ACC112 (cell line): ENCODE measurements around the gene BIN1.
A peak's percentile ranks its signal among the peaks of the same experiment; 100 is the strongest.

ENCODE experiments used
- H2AFZ ChIP-seq: fragments of 200-600 bp; sonication (generic); one replicate; pipeline ENCODE4 v1.6.0; 2017; ENCODE audit warnings: antibody characterized with exemption, low read length; ENCODE audit not compliant: unreplicated experiment
- H3K27ac ChIP-seq: fragments of 200-600 bp; sonication (generic); 2 replicates; pipeline ENCODE4 v1.5.1; 2014; ENCODE audit warnings: low read depth, mild to moderate bottlenecking, antibody characterized with exemption, low read length, moderate library complexity
- H3K27me3 ChIP-seq: fragments of 200-600 bp; sonication (generic); 2 replicates; pipeline ENCODE4 v1.6.1; 2014; ENCODE audit warnings: mild to moderate bottlenecking, antibody characterized with exemption, low read length, moderate library complexity, mixed read lengths; ENCODE audit not compliant: insufficient read depth
- H3K36me3 ChIP-seq: fragments of 200-600 bp; sonication (generic); 2 replicates; pipeline ENCODE4 v1.6.1; 2016; ENCODE audit warnings: mild to moderate bottlenecking, antibody characterized with exemption, low read length, moderate library complexity, mixed read lengths; ENCODE audit not compliant: insufficient read depth
- H3K4me1 ChIP-seq: fragments of 200-600 bp; sonication (generic); one replicate; pipeline ENCODE4 v1.6.1; 2016; ENCODE audit warnings: low read length, mixed read lengths; ENCODE audit not compliant: insufficient read depth, unreplicated experiment, control insufficient read depth
- H3K4me3 ChIP-seq: fragments of 200-600 bp; sonication (generic); 2 replicates; pipeline ENCODE4 v1.5.1; 2014; ENCODE audit warnings: mild to moderate bottlenecking, low read depth, low read length
- H3K79me2 ChIP-seq: fragments of 200-600 bp; sonication (generic); one replicate; pipeline ENCODE4 v1.6.0; 2016; ENCODE audit warnings: low read length; ENCODE audit not compliant: control insufficient read depth, unreplicated experiment, insufficient read depth

The BIN1 gene

GRCh38 chr2:127090281-127091120 is 16.5 kb downstream of the BIN1 start:
- Histone ChIP-seq H3K4me3 (no peak overlapping the region), H3K27me3 (no peaks in the 10 kb centered on the region), H3K27ac (no peak overlapping the region), H2AFZ (no peak overlapping the region), H3K79me2 (peaks cover 90% of the 10 kb centered on the region), H3K36me3 (no peaks in the 10 kb centered on the region), H3K4me1 (peaks cover 53% of the 10 kb centered on the region)

DNA sequence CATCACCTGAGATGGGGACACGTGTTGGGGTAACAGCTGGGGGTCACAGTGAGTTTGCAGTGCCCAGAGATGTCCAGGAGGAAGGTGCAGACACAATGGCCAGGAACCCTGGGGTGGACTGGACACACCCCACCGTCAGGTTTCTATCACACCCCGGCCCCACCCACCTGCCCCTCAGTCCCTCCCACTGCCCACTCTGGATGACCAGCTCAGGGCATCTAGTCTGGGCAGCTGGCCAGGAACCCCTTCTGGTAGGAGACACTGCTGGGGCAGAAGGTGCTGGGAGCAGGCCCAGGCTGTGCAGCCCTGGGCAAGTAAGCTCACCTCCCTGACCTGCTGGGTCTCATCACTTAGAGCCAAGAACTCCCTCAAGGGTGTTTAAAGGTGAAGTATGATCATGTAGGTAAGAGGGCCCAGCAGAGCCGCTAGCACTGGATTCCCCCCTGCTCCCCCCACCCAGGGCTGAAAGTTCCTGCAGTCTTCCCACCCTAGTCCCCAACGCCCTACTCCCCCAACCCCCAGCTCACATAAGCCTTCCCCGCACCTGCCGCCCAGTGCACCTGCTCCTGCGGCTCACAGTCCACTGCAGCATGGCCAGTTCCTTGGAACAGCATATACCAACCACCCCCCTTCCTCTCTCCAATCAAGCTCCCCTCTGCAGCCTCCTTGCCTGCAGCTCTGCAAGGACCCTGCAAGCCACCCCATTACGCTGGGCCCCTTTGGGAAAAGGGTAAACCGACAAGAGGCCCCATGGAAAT is 17.3 kb downstream of the BIN1 start:
- Histone ChIP-seq H3K27me3 (no peaks in the 10 kb centered on the region), H3K27ac (no peak overlapping the region), H3K4me3 (no peak overlapping the region), H2AFZ (no peak overlapping the region), H3K79me2 (peaks cover 91% of the 10 kb centered on the region), H3K4me1 (peaks cover 53% of the 10 kb centered on the region), H3K36me3 (no peaks in the 10 kb centered on the region)

DNA sequence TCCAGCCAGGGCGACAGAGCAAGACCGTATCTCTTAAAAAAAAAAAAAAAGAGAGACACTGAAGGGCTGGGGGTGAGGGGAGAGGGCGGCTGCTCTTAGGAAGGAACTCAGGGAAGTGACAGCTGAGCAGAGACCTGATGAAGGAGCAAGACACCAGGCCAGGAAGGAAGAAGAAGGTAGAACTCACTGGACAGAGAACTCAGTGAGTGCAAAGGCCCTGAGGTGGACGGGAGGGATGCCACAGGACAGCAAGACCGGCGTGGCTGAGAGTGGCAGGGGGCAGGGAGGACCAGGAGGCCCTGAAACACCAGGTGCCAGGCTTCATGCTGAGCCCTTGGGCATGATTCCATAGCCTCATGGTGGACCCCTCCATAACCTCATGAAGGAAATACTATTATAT is 18.2 kb downstream of the BIN1 start:
- no peak overlapping the region for H3K27ac ChIP-seq
- no peaks in the 10 kb centered on the region for H3K27me3 ChIP-seq
- no peak overlapping the region for H2AFZ ChIP-seq

GRCh38 chr2:127087791-127088495 is 19.0 kb downstream of the BIN1 start:
- Histone ChIP-seq H3K4me1 (peaks cover 53% of the 10 kb centered on the region), H3K27ac (peak overlapping the region; percentile 91), H3K4me3 (peak overlapping the region; percentile 65), H2AFZ (no peak overlapping the region), H3K27me3 (no peaks in the 10 kb centered on the region), H3K36me3 (no peaks in the 10 kb centered on the region), H3K79me2 (peaks cover 74% of the 10 kb centered on the region)

More for the DNA sequence above, 18.2 kb downstream of the BIN1 start:
- Histone ChIP-seq H3K4me3 (no peak overlapping the region), H3K36me3 (no peaks in the 10 kb centered on the region), H3K4me1 (peaks cover 52% of the 10 kb centered on the region), H3K79me2 (peaks cover 82% of the 10 kb centered on the region)

DNA sequence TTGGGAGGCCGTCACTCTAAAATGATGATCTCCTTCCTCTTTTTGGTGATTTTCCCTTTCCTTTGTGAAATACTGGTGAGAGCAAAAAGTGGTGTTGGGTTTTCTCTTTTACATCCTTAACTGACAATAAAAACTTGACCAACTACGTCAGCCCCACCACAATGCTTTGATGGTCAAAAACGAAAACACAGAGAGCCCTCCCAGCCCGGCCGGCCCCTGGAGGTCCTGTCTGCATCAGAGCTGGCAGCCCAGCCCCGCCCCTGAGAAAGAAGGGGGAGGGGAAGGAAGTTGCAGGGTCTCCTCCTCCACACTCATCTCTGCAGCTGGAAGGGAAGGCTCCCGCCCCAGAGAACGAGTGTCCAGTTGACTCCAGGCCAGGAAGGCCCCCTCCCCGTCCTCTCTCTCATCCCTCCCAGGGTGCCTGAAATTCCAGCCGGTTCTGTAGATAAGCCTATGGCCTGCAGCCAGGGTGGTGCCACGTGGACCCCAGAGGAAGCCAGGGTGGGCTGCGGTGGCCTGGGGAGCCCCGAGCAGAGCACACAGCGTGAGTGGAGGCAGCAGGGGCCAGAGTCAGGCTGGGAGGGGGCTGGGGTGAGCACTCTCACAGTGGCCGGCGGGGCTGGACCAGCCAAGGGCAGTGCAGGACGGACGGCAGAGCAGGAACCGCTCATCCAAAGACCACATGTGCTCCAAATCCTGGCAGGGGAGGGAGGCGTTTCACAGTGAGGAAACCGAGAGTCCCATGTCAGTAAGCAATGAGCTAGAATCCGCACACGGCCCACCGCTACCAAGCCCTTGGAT is 19.8 kb downstream of the BIN1 start:
- peaks cover 56% of the 10 kb centered on the region for H3K4me1 ChIP-seq
- H2AFZ ChIP-seq = no peak overlapping the region
- no peaks in the 10 kb centered on the region for H3K27me3 ChIP-seq
- no peaks in the 10 kb centered on the region for H3K36me3 ChIP-seq
- H3K4me3 ChIP-seq = peak overlapping the region; percentile 65
- H3K27ac ChIP-seq = peak overlapping the region; percentile 91
- peaks cover 73% of the 10 kb centered on the region for H3K79me2 ChIP-seq

DNA sequence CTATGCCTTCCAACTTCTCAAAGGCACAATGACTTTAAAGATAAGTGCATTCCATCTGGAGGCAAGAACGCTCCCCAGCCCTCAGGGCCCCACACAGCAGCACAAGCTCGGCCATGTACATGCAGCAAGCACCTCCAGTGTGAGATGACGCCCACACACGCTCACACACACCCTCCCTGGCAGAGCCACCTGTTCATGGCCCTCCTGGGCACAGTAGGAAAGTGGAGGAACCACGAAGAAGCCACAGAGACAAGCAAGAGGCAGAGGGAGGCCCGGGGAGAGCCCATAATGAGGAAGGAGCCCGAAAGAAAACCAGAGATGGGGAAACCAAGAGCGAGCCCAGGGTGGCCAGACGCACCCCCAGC is 21.7 kb downstream of the BIN1 start:
- H3K36me3 ChIP-seq = no peaks in the 10 kb centered on the region
- H3K27ac ChIP-seq = peak overlapping the region; percentile 91
- no peaks in the 10 kb centered on the region for H3K27me3 ChIP-seq
- peaks cover 75% of the 10 kb centered on the region for H3K4me1 ChIP-seq
- H2AFZ ChIP-seq = no peak overlapping the region
- no peak overlapping the region for H3K4me3 ChIP-seq
- H3K79me2 ChIP-seq = peaks cover 72% of the 10 kb centered on the region

- Histone ChIP-seq H2AFZ (no peak overlapping the region), H3K79me2 (peaks cover 74% of the 10 kb centered on the region), H3K36me3 (no peaks in the 10 kb centered on the region), H3K27me3 (no peaks in the 10 kb centered on the region), H3K4me1 (peaks cover 80% of the 10 kb centered on the region), H3K27ac (peak overlapping the region; percentile 91), H3K4me3 (peak overlapping the region; percentile 40)
Observed at GRCh38 chr2:127084611-127085316, 22.2 kb downstream of the BIN1 start.

DNA sequence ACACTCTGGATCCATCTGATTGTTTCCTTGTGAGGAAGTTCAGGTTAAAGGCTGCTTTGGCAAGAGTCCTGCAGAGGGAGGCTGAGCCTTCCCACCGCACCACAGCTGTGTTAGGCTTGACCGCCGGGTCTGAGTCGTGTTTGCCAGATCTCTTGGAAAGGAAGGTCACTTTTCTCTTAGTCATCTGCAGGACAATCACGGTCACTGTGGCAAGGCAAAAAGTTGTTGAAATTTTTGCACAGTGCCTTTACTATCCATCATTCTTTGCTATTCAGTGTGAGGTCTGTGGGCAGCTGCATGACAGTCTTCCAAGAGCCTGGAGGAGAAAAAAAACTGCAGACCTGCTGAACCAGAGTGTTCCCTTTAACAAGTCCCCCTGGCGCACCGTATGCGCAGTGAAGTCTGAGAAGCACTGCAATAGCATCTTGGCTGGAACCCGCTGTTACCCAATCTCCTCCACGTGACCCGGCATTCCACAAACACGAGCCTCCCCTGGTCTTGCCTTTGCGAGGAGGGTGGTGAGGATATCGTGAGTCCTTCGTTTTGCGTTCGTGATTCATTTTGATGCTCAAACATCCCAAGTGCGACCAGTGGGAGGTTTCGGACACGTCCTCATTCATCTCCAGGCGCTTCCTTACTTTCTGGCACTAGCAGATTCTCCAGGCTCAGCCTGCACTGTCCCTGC is 23.0 kb downstream of the BIN1 start:
- peaks cover 88% of the 10 kb centered on the region for H3K4me1 ChIP-seq

DNA sequence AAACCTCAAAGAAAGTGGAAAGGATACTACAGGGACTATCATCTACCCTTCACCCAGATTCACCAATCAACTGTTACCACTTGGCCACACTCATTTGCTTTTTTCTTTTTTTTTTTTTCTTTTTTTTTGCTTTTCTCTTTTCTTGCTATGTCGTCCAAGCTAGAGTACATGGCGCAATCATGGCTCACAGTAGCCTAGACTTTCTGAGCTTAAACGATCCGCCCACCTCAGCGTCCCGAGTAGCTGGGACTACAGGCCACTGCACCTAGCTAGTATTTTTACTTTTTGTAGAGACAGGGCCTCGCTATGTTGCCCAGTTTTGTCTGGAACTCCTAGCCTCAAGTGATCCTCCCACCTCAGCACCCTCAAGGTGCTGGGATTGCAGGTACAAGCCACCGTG is 24.0 kb downstream of the BIN1 start:
- H2AFZ ChIP-seq = no peak overlapping the region
- peak overlapping the region; percentile 50; the same call in 1 of the 2 replicates for H3K4me3 ChIP-seq
- no peaks in the 10 kb centered on the region for H3K27me3 ChIP-seq
- no peaks in the 10 kb centered on the region for H3K36me3 ChIP-seq
- peak overlapping the region; percentile 91 for H3K27ac ChIP-seq
- H3K79me2 ChIP-seq = peaks cover 75% of the 10 kb centered on the region
- H3K4me1 ChIP-seq = peaks cover 96% of the 10 kb centered on the region

More for the DNA sequence above, 23.0 kb downstream of the BIN1 start:
- Histone ChIP-seq H2AFZ (no peak overlapping the region), H3K79me2 (peaks cover 74% of the 10 kb centered on the region), H3K4me3 (peak overlapping the region; percentile 40), H3K27ac (peak overlapping the region; percentile 91), H3K27me3 (no peaks in the 10 kb centered on the region), H3K36me3 (no peaks in the 10 kb centered on the region)
